GM19240 (cell line): ENCODE results near the gene ISLR.

ENCODE experiments used
- DNase-seq: peaks from one replicate; pipeline ENCODE4 v3.0.0; 2011; ENCODE audit warnings: low spot score; ENCODE audit not compliant: insufficient read length

ISLR gene

DNA sequence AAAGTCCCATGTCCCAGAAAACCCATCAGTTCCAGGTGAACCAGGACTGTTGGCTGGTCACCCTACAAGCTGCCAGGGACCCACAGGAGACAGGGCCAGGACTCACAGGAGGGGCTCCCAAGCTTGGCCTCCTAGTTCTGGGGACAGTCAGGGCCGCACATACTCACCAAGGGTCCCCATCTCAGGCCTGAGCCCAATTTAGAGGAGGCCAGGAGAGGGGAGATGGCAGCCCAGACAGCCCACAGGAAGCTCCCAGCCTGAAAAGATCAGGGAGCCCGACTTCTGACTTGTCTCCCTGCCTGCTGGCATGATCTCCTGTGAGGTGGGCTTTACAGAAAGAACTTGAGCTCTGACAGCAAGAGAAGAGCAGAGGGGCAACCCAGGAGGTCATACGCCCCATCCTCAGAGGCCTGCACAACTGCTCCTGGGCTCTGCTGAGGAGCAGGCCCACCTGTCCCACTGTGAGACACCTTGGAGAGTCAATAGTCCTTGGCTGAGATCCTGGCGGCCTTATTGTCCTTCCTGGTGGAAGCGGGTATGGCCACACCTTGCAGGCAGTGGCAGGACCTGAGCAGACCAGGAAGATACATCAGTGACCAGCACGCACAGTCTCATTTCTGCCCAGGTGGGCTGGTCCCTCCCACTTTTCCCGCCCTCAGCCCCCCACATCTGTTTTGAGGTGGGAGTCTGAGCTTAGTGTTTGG, 2.5 kb upstream of the ISLR start:
- no peak for DNase-seq

DNA sequence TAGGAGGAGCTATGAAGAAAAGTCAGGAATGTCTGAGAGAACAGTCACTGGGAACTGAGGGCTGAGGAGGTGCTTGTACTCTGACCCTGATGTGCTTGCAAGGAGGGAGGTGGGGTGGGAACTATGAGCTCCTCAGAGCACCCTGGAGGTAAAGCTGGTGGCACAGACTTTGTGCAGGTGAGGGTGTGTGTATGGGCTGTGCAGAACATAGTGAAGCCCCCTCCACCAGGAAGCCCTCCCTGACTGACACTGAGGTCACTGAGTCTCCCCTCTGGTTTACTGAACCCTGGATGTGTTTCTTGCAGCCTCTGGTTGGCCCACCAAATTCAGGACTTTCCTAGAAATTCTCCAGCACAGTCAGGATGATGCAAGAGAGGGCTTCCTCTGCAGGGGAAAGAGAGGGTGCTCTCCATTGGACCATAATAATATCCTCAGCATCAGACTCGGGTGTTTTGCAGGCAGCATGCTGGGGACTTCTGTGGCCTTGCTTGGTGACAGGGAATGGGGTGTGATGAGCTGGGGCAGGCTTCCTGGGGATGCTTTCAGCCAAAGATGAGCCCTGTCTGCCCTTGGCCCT, 1.5 kb upstream of the ISLR start:
- no peak for DNase-seq

DNA sequence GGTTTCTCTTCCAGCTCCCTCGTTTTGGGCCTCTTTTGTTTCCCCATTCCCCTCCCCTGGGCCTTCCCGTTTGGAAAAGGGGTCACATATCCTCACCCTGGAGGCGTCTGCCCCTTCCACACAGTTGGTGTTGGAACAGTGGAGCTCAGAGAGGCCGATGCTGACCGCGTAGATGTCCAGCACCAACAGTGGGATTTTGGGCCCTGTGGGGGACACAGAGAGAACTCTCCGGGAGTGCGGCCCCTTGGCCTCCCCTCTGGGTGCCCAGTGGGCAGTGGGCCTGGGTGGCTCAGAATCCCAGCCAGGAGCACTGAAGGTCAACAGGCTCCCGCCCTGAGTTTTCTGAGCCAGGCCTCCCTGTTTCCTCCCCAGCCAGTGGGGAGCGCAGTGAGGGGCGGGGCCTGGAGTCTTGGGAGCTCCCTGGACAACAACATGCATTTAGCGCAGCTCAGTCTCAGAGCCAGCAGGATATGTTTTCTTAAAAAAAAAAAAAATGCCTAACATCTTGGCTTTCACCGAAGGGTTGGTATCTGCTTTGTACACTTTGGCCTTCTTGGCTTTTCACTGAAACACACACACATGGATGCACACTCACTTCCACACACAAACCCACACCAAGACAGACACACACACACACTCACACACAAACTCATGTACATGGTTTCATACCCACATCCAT, 670 bp upstream of the ISLR start:
- DNase-seq: no peak

DNA sequence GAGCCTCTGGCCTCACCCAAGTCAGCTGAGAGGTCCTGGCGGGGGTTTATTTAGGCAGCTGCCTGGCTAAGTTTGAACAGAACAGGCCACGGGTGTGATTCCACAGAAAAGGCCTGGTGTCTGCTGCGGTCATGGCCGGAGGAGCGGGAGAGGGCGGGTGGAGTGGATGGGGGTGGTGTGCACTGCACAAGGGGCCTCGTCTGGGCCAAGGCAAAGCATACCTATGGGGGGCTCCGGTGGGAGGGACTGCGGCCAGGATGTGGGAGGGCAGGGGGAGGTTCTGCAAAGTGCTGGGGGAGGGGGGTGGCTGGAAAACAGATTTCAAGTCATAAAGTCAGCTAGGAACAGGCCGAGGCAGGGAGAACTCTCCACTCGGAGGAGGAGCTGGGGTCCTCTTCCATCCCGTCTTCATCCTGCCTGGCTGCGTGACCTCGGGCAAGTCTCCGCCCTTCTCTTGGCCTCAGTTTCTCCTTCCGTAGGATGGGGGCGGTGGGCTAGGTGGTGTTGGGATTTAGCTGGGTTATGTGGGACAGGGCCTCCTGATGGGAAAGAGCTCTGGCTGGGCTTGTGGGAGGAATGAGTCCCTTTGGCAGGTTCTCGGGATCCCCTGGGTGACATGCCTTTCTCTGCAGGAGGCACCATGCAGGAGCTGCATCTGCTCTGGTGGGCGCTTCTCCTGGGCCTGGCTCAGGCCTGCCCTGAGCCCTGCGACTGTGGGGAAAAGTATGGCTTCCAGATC, 878 bp downstream of the ISLR start:
- DNase-seq: no peak

DNA sequence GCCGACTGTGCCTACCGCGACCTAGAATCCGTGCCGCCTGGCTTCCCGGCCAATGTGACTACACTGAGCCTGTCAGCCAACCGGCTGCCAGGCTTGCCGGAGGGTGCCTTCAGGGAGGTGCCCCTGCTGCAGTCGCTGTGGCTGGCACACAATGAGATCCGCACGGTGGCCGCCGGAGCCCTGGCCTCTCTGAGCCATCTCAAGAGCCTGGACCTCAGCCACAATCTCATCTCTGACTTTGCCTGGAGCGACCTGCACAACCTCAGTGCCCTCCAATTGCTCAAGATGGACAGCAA, 1.4 kb downstream of the ISLR start:
- no peak for DNase-seq

DNA sequence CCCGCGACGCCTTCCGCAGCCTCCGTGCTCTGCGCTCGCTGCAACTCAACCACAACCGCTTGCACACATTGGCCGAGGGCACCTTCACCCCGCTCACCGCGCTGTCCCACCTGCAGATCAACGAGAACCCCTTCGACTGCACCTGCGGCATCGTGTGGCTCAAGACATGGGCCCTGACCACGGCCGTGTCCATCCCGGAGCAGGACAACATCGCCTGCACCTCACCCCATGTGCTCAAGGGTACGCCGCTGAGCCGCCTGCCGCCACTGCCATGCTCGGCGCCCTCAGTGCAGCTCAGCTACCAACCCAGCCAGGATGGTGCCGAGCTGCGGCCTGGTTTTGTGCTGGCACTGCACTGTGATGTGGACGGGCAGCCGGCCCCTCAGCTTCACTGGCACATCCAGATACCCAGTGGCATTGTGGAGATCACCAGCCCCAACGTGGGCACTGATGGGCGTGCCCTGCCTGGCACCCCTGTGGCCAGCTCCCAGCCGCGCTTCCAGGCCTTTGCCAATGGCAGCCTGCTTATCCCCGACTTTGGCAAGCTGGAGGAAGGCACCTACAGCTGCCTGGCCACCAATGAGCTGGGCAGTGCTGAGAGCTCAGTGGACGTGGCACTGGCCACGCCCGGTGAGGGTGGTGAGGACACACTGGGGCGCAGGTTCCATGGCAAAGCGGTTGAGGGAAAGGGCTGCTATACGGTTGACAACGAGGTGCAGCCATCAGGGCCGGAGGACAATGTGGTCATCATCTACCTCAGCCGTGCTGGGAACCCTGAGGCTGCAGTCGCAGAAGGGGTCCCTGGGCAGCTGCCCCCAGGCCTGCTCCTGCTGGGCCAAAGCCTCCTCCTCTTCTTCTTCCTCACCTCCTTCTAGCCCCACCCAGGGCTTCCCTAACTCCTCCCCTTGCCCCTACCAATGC, 2.0 kb downstream of the ISLR start:
- DNase-seq: no peak

DNA sequence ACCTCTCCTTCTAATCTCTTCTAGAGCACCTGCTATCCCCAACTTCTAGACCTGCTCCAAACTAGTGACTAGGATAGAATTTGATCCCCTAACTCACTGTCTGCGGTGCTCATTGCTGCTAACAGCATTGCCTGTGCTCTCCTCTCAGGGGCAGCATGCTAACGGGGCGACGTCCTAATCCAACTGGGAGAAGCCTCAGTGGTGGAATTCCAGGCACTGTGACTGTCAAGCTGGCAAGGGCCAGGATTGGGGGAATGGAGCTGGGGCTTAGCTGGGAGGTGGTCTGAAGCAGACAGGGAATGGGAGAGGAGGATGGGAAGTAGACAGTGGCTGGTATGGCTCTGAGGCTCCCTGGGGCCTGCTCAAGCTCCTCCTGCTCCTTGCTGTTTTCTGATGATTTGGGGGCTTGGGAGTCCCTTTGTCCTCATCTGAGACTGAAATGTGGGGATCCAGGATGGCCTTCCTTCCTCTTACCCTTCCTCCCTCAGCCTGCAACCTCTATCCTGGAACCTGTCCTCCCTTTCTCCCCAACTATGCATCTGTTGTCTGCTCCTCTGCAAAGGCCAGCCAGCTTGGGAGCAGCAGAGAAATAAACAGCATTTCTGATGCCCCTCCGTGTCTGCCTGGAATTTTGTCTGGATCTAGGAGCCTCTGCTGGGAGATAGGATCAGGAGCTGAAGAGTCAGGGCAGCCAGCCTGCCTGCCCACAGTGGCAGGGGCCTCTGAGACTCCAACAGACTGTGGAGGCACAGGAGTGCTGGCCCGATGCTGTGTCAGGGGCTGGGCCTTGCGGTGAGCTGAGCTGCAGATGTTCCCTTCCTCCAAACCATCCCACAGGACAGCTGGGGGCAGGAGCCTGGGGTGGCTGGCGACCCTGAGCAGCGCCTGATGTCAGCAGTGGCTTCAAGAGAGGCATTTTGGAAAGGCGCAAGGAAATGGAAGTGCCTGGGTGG, 3.0 kb downstream of the ISLR start:
- DNase-seq: no peak

DNA sequence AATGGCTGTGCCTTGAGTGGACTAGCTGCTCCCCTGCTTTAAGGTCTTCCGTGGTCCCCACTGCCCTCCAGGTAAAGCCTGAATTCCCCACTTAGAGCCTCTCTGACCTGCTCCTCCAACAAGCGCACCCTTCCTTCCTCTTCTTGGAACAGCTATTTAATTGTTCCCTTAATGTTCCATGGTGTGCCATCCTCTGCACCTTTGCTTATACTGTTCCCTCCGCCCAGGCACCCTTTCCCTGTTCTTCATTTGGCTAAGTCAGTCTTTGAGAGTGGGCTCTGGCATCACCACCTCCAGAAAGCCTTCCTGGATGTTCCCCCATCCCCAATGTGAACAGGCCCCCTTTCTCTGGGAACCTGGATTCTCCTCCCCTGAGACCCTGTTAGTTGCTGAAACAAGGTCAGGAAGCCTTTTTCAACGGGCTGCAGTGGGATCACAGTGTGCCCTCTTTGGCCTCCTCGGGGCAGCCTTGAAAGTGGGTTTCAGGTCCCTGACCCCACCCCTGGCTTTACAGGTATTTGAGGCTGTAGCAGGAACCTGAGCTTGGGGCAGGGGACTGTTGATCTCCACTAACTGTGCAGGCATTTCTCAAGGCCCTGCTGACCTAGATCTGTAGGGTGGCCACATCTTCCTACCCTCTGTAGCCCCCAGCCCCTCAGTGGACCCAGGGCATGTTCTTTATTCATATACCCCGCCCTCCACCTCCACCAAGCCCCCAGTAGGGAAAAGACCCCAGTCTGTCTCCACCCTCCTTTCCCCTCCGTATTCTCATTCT, 5.0 kb downstream of the ISLR start:
- DNase-seq: no peak

DNA sequence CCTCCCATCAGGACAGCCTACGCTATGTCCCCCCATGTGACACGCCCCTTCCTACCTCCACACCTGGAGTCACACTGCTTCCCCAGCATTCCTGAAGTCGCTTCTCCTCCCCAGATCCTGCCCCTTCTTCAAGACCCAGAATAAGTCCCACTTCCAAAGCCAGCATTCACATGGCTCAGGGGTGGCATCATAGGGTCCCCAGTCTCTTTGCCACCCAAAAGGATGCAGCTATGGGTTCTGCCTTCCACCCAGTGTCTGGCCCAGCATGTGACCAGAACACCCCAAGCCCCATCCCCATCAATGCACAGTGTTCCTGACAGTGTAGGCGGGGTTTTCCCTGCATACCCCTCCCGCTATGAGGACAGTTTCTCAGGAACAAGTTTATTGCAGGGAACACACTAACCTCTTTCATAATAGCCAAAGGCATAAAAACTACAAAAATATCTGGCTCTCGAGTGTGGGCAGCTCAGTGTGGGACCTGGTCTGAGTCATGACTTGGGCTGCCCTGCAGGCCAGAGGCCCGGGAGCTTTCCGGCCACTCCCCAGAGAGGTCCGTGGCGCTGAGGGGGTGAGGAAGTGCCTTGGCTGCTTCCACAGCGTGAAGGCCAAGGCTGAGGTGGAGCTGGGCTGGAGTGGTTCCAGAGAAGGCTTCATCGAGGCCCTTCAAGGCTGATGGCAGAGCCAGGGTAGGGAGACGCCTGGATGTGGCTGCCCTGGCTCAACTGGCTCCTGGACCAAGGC, 5.8 kb downstream of the ISLR start:
- DNase-seq: no peak

DNA sequence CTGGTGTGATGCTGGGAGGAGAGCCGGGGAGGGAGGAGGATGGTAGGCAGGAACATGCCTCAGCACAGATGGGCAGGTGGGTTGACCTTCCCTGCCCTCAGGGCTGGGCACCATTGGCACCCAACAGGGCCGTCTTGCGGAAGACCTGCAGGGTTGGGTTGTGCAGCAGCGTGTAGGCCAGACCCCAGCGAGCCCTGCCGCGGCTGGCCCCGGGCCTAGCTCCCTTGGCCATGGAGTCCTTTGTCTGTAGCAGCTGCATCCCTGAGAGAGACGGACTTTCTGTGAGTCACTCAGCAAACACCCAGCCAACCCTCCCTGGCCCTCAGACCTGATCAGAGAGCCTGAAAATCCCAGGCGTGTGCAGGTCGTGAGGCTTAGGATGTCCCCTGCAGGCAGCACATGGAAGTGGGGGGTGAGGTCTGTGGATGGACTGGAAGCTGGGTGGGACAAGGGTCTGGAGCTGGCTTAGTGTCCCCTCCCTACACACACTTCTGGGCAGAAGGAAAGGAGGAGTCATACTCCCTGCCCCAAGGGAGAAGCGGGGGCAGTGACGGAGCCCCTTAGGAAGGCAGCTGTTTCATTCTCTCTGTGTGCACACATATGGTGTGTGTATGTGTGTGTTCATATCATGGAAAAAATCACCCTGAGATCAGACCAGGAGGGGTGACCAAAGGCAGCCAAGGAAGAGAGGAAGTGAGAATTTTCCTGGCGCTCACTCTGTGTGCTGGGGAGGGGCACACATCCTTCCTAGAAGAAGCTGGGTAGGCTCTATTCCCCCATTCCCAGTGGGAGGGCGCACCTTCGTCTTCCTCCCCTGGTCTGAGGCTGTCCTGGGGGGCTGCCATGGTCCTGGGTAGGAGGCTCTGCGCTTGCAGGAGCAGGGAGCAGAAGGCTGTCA, 6.7 kb downstream of the ISLR start:
- no peak for DNase-seq

DNA sequence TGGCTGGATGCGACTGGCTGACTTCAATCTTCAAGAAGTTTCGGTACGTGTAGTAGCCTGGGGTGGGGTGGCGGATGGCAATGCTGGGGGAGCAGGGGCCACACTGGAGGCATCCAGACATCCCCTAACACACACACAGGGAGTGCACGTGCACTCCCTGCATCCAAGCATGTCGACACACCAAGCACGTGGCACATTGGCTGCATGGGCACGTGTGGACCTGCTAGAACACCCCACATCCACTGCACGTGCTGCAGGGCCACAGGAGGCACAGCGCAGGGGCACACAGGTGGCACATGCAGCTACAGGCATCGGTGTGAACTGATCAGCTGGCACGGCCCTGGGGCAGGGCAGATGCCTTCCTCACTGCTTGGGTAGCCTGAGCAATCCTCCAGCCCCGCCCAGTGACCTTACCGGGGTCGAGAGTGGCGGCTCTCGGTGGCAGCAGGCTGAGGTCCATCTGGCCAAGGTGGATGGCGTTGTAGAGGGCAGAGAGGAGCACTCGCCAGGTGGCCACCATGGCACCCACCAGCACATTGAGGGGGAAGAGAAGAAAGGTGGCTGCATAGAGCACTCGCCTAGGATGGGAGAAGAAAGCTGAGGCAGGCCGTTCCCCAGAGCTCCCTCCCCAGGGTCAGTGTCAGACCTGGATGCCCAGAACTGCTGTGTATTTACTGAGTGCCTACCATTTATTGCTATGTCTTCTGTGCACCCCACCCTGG, 7.5 kb downstream of the ISLR start:
- DNase-seq: no peak

DNA sequence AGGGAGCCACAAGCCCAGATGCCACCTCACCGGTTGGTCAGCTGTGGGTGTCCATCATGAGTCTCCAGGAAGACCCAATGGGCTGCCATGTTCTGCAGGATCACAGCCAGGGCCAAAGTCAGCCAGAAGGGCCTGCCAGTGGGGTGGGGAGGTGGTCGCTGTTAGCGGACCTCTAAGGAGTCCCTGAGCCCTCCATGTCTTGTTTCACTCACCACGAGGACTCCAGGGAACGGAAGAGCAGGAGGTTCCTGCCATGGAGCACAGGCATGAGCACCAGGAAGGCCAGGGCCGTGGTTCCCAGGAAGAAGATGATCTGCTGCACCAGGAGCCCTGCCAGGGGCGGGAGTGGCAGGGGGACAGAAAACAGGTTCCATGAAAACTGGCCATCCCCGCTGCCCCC, 8.6 kb downstream of the ISLR start:
- no peak for DNase-seq

DNA sequence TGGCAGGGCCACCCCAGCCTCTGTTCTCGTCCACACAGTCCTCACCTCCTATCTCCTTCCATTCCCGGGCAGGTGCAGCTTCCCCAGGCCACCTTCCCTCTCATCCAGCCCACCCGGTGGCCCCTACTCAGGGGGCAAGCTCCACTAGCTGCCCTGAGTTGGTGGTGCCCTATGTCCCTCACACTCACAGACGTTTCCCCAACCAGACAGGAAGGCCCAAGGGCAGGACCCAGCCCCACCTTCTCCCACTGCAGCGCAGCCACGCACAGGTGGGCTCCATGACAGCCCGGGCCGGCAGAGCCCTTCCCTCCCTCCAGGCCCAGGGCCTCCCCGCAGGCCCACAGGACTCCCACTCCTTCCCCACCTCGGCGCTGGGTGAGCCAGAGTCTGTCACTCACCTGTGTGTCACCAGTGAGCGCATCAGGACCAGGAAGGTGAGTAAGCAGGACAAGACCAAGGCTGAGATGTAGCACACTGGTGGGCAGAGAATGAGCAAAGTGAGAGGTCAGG, 11.1 kb downstream of the ISLR start:
- DNase-seq: no peak

DNA sequence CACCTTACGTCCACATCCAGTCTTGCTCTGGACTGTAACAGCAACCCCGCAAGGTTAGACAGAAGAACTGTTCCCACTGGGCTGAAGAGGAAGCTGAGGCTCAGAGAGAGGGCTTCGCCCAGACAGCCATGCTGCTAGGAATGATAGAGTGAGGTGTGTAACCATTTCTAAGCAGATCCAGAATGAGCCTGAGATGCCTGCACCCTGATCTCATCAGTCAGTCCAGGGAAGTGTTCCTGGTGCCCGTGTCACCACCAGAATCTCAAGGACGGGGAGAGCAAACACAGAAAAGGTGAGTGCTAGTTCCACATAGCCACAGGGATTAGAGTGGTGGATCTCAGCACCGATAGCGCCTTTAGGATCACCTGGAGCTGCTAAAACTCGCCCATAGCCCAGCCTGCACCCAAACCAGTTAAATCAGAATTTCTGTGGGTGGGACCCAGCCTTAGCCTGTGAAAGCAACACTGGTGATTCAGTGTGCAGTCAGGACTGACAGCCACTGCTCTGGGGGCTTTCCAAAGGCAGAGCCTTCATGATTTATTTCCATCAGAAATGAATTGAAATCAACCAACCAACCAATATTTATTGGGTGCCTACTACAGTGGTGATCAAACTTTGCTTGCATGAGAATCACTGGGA, 12.3 kb downstream of the ISLR start:
- no peak for DNase-seq

DNA sequence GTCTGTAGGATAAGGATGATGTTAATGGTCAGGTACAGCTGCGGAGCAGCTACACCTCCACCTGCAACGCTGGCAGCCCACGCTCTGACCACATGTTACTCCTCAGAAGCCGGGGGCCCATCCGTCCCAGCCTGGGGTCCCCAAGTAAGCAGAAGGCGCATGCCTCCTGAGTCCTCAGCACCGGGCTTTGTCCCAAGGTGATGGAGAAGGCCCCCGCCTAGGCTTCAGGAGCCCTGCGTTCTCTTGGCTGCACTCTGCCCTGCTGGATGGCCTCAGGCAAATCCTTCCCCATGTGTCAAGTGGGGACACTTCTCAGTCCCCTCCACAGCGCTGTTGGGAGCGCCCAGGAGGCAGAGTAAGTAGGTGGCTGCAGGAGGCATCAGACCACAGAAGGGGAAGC, 14.7 kb downstream of the ISLR start:
- DNase-seq: no peak

DNA sequence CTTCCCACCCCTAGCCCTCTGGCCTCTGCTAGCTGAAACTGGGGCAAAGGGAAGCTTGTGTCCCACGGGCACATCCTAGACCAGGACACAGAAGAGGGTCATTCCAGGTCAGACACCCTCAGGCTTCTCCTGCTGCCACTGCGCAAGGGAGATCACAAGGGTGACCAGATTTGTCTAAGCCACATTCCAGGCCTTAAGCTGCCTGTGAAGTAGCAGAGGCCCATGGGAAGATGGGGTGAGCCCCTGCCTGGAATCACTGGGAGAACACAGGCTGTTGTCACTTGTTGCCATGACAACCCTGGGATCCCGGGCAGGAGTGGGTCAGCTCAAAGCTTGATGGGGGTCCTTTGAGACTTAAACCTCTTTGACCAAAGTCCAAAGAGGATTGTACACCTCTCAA, 18.3 kb downstream of the ISLR start:
- no peak for DNase-seq
